SJSA1 (cell line): ENCODE measurements around the gene SIPA1. TPM values are rescaled to one million over a fixed set of nuclear protein-coding genes. Genes with fewer than 3 reads are reported as not detected.

Experiments
- DNase-seq, 2 experiments: peaks; one replicate each; pipeline ENCODE4 v3.0.0-alpha.2; 2015 to 2020; ENCODE audit warnings: low spot score in 2 of 2, low read depth in 1 of 2
- H3K27ac ChIP-seq: fragments of 250-450 bp; sonication (Bioruptor Pico); 2 replicates; pipeline ENCODE4 v1.5.1; 2020; ENCODE audit warnings: mild to moderate bottlenecking, moderate library complexity
- H3K27me3 ChIP-seq: fragments of 250-450 bp; sonication (Bioruptor Pico); replicated peaks from 2 replicates; pipeline ENCODE4 v1.5.1; 2020; ENCODE audit warnings: mild to moderate bottlenecking, moderate library complexity
- H3K36me3 ChIP-seq: fragments of 250-450 bp; sonication (Bioruptor Pico); 2 replicates; pipeline ENCODE4 v1.5.1; 2020; ENCODE audit warnings: mild to moderate bottlenecking
- H3K4me1 ChIP-seq: fragments of 250-450 bp; sonication (Bioruptor Pico); replicated peaks from 2 replicates; pipeline ENCODE4 v1.6.1; 2021; ENCODE audit warnings: mild to moderate bottlenecking
- H3K4me3 ChIP-seq: fragments of 250-450 bp; sonication (Bioruptor Pico); 2 replicates; pipeline ENCODE4 v1.5.1; 2020; ENCODE audit warnings: mild to moderate bottlenecking
- H3K9me3 ChIP-seq: fragments of 250-450 bp; sonication (Bioruptor Pico); replicated peaks from 2 replicates; pipeline ENCODE4 v1.5.1; 2020; ENCODE audit warnings: mild to moderate bottlenecking
- total RNA-seq: library from RNA; depleted of rRNA; stranded (reverse); fragments of >200 nt; shearing (Covaris generic); gene quantifications from 2 replicates; pipeline ENCODE4 v1.2.3, GENCODE V29; 2014

Gene SIPA1
- total RNA-seq, 1 experiment from 2014 or later, result 48.0 TPM

DNA sequence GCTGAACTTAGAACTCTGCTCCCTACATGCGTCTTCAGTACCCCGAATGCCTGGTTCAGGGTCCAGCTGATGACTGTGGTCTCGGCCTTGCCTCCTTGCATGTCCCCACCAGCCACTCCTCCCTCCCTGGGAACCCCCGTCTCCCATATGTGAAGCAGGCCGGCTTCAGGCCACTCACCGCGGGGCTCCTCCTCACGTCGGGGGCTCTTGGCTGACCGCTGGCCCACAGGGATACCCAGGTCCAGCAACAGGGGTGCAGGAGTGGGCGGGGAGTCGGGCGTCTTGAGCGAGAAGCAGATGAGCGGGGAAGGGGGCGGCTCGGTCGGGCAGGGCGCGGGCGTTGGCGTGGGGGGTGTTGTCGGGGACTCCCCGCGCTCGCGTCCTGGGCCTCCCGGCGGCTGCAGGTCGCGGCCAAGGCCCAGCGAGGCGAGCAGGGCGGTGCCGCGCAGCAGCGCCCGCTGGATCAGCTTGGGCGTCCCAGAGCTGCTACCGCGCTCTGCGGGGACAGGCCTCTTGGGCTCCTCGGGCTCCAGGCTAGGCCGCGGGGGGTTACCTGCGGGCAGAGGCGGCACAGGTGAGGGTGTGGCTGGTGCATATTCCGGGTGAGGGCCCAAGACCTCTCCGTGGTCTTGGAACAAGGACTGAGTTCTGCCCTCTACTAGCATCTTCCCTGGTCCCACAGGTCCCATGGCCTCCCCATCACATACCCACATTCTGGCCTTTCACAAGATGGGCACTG is 38.5 kb upstream of the SIPA1 start:
- no peak for DNase-seq
- no peaks in the 10 kb centered on the region for H3K27me3 ChIP-seq

DNA sequence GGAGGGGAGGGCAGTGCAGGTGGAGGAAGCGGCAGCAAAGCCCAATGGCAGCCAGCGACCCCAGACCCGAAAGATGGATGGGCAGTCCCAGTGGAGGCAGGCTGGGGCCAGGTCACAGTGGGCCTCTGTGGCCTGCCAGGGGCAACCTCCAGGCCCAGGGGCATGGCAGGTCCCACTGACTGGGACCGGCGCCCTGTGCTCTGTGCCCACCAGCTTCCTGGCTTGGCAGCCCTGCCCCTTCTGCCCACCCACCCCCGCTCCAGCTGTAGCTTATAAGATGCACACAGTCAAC is 38.0 kb upstream of the SIPA1 start:
- Histone ChIP-seq H3K4me1 (no peaks in the 10 kb centered on the region), H3K9me3 (no peaks in the 10 kb centered on the region), H3K27me3 (no peaks in the 10 kb centered on the region), H3K36me3 (peaks cover 71% of the 10 kb centered on the region), H3K4me3 (no peak overlapping the region), H3K27ac (no peak overlapping the region)
- DNase-seq, result no peak

More for the DNA sequence above, 38.5 kb upstream of the SIPA1 start:
- Histone ChIP-seq H3K27ac (no peak overlapping the region), H3K4me3 (no peak overlapping the region), H3K4me1 (no peaks in the 10 kb centered on the region), H3K9me3 (no peaks in the 10 kb centered on the region), H3K36me3 (peaks cover 67% of the 10 kb centered on the region)

DNA sequence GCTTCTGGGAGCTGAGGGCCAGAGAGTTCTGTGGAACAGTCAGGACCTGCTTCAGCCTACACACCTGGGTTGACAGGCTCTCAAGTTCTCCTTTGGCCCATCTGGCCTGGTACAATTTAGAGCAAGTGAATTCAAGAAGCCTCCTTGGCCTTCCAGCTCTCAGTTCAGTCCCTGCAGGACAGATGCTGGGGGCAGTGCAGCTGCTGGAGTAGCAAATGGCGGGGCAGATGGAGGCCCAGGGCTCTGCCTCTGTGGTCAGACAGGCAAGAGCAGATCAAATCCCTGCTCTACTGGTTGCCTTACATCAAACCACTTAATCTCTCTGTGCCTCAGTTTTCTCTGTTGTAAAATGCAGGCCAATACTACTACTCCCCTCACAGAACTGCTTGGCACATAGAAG is 33.6 kb upstream of the SIPA1 start:
- Histone ChIP-seq H3K4me1 (no peaks in the 10 kb centered on the region), H3K9me3 (no peaks in the 10 kb centered on the region), H3K27me3 (no peaks in the 10 kb centered on the region), H3K4me3 (no peak overlapping the region), H3K36me3 (peaks cover 89% of the 10 kb centered on the region), H3K27ac (no peak overlapping the region)
- no peak for DNase-seq

DNA sequence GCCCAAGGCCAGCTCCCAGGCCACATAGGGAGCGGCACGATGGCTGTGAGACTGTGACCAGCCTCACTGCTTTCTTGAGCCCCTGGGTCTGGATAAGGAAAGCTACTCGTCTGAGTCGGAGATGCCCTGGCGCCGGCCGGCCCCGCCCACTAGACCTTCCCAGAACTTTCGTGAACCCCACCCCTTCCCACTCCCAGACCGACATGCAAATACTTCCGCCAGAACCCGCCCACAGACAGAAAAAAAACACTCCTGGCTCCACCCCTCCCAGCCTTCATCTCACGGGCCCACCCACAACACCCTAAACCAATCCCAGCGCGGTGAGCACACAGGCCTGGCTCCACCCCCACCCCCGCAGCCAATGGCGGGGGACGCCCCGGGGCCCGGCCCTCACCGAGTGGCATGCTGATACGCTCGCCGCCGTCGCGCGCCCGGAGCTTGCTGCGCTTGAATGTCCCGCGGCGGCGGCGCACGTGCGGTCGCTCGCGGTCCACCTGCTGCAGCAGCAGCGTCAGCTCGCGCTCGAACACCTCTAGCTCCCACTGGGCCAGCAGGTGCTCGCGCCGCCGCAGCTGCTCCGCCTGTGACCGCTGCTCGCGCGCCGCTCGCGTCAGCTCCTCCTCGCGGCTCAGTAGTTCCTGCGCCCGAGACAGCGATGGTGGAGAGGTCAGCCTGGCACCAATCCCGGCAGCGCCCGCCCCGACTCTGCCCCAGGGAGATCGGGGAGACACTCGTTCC is 30.9 kb upstream of the SIPA1 start:
- Histone ChIP-seq H3K27ac (no peak overlapping the region), H3K4me3 (no peak overlapping the region), H3K9me3 (no peaks in the 10 kb centered on the region), H3K4me1 (peaks cover 13% of the 10 kb centered on the region), H3K27me3 (no peaks in the 10 kb centered on the region), H3K36me3 (peaks cover 96% of the 10 kb centered on the region)
- no peak for DNase-seq

DNA sequence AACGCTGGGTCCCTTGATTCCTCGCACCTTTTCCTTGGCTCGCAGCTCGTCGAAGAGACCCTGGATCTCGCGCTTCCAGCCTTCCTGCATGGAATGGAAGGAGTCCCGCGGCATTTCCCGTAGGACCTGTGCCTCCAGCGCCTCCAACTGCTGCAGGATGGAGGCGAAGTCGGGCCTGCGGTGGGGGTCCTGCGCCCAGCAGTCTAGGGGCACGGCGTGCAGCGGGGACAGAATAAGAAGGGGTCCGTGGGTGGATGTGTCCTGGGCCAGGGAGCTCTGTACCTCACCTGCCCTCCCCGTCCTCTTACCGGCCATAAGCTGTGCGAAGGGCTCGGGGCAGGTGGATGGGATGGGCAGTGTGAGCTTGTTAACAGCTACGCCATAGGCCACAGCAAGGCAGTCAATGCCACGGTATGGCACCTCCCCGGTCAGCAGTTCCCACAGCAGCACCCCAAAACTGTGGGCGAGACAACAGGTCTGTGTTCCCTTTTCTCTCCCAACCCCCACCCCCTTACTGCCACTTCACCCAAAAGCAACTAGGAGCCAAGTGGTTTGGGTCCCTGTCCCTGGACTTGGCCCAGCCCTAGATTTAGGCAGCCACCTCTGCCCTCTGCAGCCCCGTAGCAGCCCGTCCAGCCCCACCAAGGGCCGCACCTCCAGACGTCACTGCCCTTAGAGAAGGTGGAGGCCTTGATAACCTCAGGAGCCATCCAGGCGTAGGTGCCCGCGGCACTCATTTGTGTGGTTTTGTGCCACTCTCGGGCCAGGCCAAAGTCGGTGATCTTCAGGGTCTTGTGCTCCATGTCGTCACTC is 30.1 kb upstream of the SIPA1 start:
- Histone ChIP-seq H3K27ac (no peak overlapping the region), H3K9me3 (no peaks in the 10 kb centered on the region), H3K27me3 (no peaks in the 10 kb centered on the region), H3K36me3 (peaks cover 96% of the 10 kb centered on the region), H3K4me3 (no peak overlapping the region), H3K4me1 (peaks cover 20% of the 10 kb centered on the region)
- no peak for DNase-seq

DNA sequence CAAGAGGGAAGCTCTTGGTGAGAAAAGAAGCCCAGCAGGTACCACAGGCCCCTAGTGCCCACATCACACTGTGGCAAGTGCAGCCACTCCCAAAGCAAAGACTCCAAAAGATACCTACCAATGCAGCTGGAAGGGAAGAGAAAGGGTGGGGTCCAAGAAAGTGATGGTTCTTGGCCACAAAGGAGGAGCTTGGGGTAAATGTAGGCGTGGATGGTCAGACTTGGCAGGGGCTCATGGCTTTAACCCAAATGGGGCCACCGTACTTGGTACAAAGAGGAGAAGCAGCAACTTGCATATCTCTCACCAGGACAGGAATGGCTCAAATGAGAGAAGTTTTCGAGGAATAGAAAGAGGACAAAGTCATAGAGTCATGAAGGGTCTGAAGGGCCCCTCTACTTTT is 28.7 kb upstream of the SIPA1 start:
- no peak for DNase-seq

DNA sequence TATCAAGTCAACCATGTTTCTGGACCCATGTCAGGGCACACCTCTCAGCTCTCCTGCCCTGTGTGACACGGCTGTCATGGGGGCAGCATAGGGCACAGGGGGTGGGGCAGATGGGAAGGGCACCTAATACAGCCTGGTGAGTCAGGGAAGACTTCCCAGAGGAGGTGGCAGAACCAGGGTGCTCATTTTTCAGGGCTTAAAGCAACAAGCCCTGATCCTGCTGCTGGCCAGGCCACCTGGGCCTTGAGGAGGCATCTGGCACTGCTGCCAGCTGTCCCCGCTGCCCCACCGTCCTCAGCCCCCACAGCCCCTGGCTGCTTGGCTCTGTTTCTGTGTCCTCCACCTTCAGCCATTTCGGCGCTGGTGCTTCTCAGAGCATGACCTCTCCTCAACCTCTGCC is 28.2 kb upstream of the SIPA1 start:
- H3K27me3 ChIP-seq, result no peaks in the 10 kb centered on the region
- no peak overlapping the region for H3K27ac ChIP-seq
- no peaks in the 10 kb centered on the region for H3K9me3 ChIP-seq
- DNase-seq, result no peak
- no peak overlapping the region for H3K4me3 ChIP-seq
- H3K4me1 ChIP-seq, result peaks cover 27% of the 10 kb centered on the region
- H3K36me3 ChIP-seq, result peaks cover 87% of the 10 kb centered on the region

More for the DNA sequence above, 28.7 kb upstream of the SIPA1 start:
- no peaks in the 10 kb centered on the region for H3K9me3 ChIP-seq
- H3K4me1 ChIP-seq, result peaks cover 27% of the 10 kb centered on the region
- no peak overlapping the region for H3K4me3 ChIP-seq
- no peaks in the 10 kb centered on the region for H3K27me3 ChIP-seq
- H3K27ac ChIP-seq, result no peak overlapping the region
- H3K36me3 ChIP-seq, result peaks cover 91% of the 10 kb centered on the region

DNA sequence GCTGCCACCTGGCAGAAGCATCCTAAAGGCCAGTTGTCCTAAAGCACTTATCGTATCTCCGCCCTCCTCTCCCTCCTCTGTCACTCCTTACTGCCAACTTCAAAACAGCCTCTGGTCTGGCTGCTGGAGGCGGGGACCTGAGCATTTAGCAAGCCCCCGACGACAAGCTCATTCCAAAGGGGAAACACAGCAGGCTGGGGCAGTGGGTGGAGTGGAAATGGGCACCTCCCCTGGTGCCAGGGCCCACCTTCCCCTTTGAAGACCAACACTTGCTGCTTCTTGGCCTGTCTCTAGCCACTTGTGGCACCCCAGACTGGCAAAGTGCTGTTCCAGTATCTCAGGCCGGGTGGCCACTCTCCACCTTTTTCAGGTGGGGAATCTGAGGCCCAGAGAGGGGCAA is 27.5 kb upstream of the SIPA1 start:
- Histone ChIP-seq H3K4me3 (no peak overlapping the region), H3K36me3 (peaks cover 80% of the 10 kb centered on the region)

DNA sequence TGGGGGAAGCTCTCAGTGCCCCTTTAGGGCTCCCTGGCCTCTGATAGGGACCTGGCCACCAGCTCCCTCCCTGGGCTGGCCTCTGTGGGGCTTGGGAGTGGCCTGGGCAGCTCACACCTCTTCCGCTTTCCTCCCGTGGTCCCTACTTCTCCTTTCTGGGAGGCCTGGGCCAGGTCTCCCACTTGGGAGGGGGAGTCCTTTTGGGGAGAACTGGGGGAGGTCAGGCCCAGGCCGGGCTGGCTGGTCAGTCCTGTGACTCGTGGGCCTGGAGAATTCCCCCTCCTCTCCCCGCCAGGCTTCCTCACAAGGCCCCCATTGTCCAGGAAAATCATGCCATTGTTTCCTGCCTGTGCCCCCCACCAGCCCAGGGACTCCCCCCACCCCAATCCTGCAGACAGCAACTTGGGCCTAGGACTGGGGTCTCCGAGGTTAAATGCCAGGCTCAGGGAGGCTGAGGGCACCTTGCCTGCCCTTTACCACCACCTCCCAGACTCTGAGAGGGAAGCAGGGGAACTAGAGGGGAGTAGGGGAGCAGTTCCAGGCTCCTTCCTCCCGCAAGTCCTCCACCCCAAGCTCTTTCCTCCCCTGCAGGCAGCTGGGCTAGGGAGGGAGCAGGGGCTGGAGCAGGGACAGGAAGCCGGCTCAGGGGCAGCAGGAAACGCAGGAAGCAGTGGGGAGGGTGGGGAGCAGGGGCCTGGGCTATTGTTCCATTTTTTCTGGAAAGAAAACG is 26.7 kb upstream of the SIPA1 start:
- no peak overlapping the region for H3K27ac ChIP-seq
- H3K27me3 ChIP-seq, result no peaks in the 10 kb centered on the region
- peaks cover 27% of the 10 kb centered on the region for H3K4me1 ChIP-seq
- peaks cover 72% of the 10 kb centered on the region for H3K36me3 ChIP-seq
- DNase-seq, result no peak
- H3K9me3 ChIP-seq, result no peaks in the 10 kb centered on the region
- no peak overlapping the region for H3K4me3 ChIP-seq

More for the DNA sequence above, 27.5 kb upstream of the SIPA1 start:
- Histone ChIP-seq H3K27me3 (no peaks in the 10 kb centered on the region), H3K4me1 (peaks cover 27% of the 10 kb centered on the region), H3K27ac (no peak overlapping the region), H3K9me3 (no peaks in the 10 kb centered on the region)
- no peak for DNase-seq

DNA sequence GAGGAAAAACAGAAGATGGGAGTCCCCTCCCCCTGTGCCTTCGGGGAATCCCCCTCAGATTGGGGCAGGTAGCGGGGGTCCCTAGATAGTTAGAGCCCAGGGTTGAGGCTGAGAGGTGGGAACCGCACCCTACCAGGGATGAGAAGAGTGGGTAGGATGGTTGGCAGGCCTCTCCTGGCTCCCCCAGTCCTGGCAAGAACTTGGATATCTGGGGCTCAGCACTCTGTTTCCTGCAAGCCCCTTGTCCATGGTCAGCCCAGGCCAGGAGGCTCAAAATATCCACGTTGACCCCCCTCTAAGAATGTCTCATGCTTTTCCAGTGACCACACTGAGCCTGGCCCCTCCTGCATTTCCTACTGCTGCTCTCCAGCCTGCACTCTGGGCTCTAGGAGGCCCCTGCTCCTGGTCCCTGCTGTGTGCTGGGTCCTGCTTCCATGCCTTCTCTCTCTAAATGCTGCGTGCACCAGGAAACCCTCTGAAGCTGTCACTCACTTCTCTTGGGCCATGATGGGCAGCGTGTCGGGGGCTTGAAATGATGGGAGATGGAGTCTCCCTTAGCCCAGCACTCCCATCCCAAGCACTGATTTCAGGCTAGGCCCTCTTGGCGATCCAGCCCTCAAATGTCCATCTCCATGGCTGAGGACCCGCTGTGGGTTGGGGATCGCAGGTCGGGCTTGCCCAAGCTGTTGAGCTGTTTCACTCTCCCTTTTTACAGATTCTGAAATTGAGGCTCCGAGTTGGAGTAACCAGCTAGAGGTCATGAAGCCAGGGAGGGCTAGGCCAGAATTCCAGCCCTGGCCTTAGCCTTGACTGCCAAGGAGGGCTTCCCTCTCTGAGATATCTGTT is 25.9 kb upstream of the SIPA1 start:
- no peaks in the 10 kb centered on the region for H3K9me3 ChIP-seq

DNA sequence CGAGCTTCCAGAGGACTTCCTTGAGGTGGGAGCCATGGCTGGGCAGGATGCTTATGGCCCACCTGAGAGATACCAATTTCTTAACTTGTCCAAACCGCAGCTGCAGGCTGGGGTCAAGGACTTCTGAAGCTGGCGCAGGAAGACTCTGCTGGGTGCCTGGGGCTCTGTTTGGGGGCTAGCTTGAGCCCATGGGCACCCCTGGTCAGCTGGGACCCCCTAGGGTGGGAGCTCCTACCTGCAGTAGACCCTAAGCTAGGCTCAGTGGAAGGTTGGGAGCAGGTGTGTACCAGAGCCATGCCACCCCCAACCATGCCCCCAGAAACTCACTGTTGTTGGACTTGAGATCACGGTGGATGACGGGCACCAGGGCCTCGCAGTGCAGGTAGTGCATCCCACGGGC is 25.2 kb upstream of the SIPA1 start:
- Histone ChIP-seq H3K27ac (no peak overlapping the region), H3K4me3 (peak overlapping the region; percentile 71), H3K36me3 (peaks cover 72% of the 10 kb centered on the region), H3K4me1 (peaks cover 40% of the 10 kb centered on the region), H3K27me3 (no peaks in the 10 kb centered on the region), H3K9me3 (no peaks in the 10 kb centered on the region)
- DNase-seq, result no peak

More for the DNA sequence above, 25.9 kb upstream of the SIPA1 start:
- Histone ChIP-seq H3K27me3 (no peaks in the 10 kb centered on the region), H3K27ac (no peak overlapping the region), H3K4me3 (no peak overlapping the region; the same call in 1 of the 2 replicates), H3K4me1 (peaks cover 35% of the 10 kb centered on the region), H3K36me3 (peaks cover 72% of the 10 kb centered on the region)
- DNase-seq, result no peak

DNA sequence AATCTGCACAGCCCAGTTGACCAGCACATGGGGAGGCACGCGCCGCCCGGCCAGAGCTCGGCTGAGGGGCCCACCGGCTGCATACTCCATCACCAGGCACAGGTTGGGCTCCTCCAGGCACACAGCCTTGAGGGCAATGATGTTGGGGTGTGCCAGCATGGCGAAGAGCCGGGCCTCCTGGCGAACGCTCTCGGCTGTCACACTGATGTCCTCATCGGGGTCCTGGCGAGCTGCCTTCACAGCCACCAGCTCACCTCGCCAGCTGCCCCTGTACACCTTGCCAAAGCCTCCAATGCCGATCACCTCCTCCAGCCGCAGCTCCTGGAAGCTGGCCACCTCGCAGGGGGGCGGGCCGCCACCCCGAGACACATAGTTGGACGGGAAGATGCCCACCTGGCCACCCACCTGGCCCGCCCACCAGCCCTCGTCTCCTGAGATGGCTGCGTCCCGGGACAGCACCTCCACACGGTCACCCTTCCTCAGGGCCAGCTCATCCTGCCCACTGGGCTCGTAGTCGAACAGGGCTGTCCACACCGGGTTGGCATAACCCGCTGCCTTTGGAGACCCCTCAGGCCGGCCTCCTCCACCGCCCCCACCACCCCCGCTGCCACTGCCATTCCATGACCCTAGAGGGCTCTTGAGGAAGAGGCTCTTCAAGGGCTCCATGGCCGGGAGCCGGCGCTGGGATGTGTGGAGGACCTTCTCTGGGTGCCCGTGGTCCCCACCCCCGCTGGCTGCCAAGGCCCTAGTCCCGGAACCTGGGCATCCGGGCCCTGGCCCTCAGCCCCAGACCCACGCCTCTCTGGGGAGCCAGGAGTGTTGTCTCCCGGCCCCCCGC is 24.6 kb upstream of the SIPA1 start:
- no peaks in the 10 kb centered on the region for H3K27me3 ChIP-seq
- H3K36me3 ChIP-seq, result peaks cover 72% of the 10 kb centered on the region
- DNase-seq, result no peak
- H3K9me3 ChIP-seq, result no peaks in the 10 kb centered on the region
- peaks cover 40% of the 10 kb centered on the region for H3K4me1 ChIP-seq
- H3K27ac ChIP-seq, result peak overlapping the region; percentile 60
- peak overlapping the region; percentile 71 for H3K4me3 ChIP-seq
